Stimulated activated CD4-positive, alpha-beta T cell treated with anti-CD3 and anti-CD28 coated beads, Interleukin-2, amount 100 ng/mL, for 4 hours (primary cell): ENCODE measurements around the gene FMC1.
A peak's percentile ranks its signal among the peaks of the same experiment; 100 is the strongest.
"Not testable (repeated sequence)": the region's sequence is repeated elsewhere in the genome, so short reads cannot be mapped to it uniquely, and the experiment has no call there.

Source experiments
- DNase-seq: peaks from one replicate; pipeline ENCODE4 v3.0.0-alpha.2; 2020; ENCODE audit warnings: low read depth

Gene FMC1, protein sequence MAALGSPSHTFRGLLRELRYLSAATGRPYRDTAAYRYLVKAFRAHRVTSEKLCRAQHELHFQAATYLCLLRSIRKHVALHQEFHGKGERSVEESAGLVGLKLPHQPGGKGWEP

DNA sequence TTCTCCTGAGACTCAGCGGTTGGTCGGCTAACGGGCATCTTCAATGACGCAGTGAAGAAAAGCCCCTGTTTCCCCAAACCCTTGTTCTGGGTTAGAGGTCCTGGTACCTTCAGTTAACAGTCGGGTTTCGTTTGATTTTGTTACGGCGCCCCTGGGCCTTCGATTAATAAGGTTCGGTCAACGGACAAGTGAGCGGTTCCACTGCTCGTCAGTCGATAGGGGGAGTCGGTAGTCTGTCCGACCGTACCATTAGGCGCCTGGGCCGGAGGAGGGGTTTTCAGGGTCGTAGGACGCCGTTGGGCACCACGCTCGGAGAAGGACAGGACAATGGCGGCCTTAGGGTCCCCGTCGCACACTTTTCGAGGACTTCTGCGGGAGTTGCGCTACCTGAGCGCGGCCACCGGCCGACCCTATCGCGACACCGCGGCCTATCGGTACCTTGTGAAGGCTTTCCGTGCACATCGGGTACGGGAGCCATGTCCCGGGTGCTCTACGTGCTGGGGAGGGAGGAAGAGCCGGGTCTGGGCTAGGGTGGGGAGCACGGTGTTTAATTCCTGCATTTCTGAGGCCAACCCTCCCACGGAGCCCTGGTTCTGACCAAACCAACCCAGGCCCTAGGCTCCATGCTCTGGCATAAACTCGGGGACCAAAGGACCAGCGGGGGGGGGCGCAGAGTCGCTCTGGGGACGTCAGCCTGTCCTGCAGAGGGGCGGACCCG is at the start of gene FMC1:
Gene FMC1, plus strand, starts transcription at position 280 of the 718 bp plus-strand sequence. Its CDS starts 48 bp downstream, at position 328.
- DNase-seq: peak; percentile 74

DNA sequence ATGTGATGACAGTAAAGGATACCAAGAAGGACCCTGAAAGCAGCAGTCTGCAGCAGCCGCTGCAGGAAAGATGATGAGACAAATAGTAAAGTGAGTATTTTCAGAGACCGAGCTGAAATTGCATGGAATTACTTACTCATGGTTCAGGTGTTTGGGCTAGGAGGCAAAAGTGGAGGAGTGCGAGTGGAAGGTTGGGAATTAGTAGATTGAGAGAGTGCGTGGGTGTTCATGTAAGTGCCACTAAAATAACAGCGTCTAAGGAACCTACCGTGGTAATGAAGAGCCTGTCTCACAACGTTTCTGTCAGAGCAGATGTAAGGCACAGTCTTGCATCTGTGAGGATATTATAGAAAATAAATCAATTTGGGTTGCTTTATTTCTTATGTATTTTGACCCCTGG is 48.3 kb upstream of the FMC1 start:
- DNase-seq: no peak

DNA sequence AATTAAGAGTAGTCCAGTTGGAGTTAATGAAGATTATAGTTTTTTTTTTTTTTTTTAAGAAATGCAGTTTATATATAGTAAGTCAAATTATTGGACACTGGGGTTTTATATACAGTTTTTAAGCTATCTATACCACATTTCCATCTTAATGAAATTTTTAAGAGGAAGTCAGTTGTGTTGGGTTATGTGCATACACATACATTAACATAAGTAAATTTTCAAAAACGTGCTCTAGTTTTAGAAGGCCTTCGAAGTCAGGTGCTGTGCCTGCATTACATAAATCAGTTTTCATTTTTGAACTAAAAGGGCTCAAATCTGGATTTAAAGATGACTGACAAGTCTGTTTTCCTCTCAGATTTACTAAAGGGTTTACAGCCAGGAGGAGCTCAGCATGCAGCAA is 47.6 kb upstream of the FMC1 start:
- no peak for DNase-seq

DNA sequence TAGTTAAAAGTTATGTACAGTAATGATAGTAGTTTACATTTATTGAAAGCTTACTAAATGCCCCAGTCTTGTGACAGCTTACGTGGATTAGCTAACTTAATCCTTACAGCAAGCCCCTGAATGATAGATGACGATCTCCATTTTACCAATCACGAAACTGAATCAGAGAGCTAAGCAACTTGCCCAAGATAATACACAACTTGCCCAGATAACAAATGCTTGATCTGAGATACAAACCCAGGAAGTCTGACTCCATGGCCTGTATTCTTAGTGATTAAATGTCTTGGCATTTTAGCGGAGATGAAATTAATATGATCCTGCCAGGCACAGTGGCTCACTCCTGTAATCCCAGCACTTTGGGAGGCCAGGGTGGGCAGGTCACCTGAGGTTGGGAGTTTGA is 46.9 kb upstream of the FMC1 start:
- no peak for DNase-seq

DNA sequence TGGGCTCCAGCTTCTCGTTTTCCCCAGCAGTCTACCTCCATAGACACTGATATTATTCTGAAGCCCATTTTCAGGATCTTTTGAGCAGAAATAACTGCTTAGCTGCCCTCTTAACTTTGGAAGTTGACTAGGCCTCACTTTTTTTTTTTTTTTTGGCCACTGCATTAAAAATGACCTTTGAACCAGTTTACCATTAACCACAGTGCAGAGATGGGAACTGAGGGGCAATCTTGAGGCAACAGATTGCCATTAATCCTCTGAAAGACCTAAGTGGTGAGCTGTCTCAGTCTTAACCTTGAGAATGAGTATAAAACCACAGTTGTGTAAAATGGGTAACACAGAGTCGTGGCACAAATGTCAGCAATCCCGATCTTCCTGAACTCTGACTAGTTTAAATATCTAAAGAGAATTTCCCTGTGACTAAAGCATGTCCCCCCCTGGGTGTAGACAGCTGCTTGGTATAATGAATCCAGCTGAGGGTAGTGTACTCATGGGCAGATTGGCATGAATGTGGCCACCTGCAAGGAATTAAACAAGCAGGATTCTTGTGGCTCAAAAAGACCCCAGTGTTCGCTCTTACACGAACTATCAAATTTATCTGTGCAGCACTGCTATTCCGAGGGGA is 46.1 kb upstream of the FMC1 start:
- DNase-seq: no peak

DNA sequence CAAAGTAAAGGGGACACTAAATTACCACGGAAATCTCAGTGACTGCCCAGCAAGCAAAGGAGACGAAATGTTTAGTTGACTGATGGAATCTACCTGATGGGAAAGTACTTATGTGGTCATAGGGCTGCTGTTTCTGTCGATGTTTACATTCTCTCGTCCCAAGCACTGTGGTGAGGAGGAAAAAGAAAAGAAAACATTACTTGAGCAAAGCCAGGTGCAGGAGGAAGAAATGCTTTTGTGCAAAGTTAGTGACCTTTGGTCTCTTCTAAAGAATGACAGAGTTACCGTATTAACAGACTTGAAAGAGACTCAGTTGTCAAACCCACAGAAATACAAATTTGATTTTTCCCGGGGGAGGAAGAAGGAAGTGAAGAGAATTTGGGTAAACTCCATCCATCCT is 43.3 kb upstream of the FMC1 start:
- no peak for DNase-seq

DNA sequence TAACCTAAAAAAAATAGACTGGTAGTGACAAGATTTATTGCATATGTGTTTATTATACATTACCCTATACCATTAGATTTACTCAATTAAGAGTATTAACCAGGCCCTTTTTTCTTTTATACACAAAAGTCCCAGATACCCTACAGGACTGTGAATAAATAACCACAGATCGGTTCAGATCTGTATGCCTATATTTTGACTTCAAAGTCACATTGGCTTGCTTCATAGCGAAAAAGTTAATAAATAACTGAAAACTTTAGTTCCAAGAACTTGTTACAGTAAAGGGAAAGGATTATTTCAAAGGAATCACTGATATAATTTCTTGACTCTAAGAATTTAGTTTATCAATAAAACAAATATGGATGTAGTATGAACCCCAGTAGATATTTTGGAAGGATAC is 41.8 kb upstream of the FMC1 start:
- DNase-seq: no peak

DNA sequence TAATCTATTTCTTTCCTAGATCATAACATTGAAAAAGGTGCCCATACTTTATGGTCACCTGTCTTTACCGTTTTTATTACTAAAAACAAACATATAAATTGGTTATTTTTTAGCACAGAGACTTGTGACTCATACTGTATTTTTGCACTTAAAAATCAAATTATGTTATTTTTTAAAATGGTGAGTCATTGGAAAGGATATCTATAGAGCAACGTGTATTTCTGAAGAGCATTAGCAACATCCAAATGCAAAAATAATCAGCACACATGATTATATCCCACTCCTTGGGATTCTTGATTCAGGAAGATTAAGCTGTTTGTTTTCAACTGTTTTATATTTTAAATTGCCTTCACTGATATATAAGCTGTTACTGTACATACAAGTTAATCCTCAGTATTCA is 40.7 kb upstream of the FMC1 start:
- no peak for DNase-seq

DNA sequence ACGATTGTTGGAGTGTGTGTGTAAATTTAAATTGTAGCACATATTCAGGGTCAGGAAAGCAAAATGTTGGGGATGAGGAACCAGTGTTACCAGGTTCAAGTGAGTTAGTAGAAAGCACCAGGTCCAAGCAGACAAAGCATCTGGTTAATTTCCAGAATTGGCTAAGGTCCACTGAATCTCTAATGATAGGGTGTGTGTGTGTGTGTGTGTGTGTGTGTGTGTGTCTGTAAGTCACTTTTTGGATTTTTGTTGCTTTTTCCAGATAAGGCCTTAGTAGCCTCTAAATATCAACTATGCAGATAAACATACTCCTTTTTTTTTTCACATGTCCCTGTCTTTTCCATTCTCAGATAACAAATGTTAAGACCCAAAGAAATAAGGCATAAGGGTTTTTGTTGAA is 36.6 kb upstream of the FMC1 start:
- no peak for DNase-seq

DNA sequence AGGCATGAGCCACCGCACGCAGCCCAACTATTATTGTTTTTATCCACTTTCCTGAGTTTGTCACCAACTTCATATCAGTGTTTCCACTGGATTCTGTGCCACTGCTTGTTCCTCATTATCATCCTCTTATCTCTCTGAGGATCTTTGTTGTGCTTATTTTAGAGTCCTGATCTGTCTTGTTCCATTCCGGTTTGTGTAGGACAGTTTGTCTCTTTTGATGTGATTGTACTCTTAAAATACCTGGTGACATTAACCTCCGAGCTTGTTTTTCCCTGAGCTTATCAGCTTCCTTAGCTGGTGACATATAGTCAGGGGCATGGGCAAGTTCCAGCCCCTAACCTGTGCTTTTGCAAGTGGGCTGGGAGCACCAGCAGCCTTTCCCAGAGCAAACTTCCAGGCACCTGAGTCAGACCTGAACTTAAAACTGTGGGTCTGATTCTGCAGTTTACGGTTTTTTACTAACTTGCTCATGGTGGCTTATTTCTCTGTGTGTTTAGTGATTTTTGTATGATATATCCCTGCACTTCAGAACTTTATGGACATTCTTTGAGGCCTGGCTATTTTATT is 23.1 kb upstream of the FMC1 start:
- DNase-seq: no peak

DNA sequence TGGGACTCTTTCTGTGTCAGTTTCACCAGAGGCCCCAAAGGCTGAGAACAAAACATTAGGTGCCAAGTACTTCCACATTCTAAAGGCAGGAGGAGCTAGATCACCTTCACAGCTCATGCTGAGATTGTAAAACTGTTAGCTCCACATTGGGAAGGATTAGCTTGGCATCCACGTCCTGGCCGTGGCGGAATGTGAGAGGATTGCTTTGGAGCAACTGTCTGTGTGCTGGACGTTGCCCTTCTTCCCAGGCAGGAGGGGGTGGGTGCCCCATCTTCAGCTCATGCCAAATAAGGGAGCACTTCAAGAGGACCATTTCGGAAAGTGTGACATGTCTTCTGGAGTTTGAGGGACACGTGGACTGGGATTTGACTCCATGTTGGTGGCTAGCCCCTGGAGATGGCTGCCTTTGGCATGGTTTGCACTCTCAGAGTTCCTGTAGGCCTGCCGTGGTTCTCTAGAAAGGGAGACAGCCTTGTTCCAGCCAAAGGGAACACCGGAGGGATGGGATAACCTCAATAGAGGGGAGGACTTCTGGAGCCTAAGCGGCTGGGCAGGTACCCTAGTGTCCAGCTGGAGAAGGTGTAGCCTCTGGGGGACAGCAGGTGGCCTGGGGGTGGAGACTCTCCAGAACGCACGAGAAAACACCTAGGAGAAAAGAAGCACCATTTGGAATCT is 19.9 kb upstream of the FMC1 start:
- DNase-seq: no peak

DNA sequence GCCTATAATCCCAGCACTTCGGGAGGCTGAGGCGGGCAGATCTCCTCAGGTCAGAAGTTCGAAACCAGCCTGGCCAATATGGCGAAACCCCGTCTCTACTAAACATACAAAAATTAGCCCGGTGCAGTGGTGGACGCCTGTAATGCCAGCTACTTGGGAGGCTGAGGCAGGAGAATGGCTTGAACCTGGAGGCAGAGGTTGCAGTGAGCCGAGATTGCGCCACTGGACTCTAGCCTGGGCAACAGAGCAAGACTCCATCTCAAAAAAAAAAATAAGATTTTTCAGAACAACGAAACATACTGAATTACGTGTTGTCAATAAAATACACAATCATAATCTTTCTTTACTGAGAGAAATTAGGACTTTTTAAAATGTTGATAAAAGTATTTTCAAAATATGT is 16.4 kb upstream of the FMC1 start:
- not testable (repeated sequence) for DNase-seq

DNA sequence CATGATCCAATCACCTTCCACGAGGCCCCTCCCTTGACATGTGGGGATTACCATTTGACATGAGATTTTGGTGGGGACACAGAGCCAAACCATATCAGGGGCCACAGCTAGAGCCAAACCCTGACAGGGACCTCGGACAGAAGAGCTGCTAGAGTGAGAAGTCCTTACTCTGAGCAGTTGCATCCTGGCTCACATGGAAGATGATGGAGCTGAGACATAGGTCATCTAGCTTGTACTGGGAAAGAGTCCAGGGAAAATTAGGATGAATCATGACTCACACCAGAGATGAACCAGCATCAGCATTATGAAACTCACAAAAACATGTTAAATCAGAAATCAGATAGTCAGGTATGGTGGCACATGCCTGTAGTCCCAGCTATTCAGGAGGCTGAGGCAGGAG is 12.8 kb upstream of the FMC1 start:
- no peak for DNase-seq

DNA sequence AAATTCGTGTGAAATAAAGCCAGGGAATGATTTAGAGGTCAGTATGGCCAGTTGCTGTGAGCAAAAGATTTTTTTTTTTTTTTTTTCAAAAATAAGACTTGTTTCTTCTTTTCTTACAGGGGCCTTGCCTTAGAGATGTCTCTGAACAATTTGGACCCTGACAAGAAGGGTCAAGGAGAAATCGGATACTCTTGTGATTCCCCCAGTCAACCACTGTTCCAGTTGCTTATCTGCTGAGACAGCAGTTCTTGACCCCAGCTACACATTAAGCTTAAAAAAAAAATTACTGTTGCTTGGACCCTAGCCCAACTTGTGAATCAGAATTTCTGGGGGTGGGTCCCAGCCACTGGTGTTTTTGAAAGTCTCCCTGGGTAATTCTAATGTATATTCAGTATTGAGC is 12.0 kb upstream of the FMC1 start:
- no peak for DNase-seq

DNA sequence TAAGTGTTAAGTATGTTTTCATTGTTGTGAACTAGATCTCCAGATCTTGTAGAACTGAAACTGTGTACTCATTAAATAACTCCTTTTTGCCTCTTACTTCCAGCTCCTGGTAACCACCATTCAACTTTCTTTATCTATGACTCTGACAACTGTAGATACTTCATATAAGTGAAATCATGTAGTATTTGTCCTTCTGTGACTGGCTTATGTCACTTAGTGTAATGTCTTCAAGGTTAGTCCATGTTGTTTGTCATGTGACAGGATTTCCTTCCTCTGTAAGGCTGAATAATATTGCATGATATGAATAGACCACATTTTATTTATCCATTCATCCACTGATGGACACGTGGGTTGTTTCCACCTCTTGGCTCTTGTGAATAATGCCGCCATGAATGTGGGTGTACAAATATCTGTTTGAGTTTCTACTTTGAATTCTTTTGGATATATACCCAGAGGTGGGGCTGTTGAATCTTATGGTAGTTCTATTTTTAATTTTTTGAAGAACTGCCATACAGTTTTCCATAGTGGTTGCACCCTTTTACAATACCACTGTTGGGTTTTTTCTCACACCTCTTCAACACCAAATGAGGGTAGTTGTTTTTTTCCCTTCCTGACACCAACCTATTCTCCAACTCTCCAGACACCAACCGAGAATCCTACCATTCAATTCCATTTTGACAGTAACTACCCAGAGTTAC is 10.7 kb upstream of the FMC1 start:
- no peak for DNase-seq

DNA sequence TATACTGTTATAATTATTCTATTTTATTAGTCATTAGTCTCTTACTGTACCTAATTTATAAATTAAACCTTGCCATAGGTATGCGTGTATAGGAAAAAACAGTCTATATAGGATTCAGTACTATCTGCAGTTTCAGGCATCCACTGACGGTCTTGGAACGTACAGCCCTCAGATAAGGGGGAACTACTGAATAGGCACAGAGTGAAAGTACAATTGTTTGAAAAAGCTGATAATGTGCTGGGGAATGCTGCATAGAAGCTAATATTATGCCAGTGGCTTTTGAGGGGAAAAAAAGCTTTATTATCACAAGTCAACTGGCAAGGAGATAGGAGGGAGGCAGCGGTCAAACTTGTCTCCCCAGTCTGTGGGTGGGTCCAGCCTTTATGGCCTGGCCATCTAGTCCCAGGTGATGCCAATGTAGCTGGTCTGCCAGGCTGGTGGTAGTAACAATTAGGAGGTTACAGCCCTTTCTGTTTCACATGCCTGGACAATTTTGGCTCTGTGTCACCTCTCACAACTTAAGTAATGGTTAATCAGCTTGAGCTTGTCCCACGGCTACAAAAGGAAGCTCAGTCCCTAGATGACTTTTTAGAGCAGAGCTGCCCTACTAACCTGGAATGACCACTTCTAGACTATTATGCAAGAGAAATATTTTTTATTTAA is 8.3 kb upstream of the FMC1 start:
- DNase-seq: no peak

DNA sequence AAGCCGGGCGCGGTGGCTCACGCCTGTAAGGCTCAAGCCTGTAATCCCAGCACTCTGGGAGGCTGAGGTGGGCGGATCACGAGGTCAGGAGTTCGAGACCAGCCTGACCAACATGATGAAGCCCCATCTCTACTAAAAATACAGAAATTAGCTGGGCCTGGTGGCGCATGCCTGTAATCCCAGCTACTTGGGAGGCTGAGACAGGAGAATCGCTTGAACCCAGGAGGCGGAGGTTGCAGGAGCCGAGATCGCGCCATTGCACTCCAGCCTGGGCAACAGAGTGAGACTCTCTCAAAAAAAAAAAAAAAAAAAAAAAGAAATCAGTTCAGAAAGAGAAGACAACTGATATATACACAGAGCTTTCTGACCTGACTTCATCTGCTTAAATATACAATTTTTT is 7.7 kb upstream of the FMC1 start:
- DNase-seq: not testable (repeated sequence)

DNA sequence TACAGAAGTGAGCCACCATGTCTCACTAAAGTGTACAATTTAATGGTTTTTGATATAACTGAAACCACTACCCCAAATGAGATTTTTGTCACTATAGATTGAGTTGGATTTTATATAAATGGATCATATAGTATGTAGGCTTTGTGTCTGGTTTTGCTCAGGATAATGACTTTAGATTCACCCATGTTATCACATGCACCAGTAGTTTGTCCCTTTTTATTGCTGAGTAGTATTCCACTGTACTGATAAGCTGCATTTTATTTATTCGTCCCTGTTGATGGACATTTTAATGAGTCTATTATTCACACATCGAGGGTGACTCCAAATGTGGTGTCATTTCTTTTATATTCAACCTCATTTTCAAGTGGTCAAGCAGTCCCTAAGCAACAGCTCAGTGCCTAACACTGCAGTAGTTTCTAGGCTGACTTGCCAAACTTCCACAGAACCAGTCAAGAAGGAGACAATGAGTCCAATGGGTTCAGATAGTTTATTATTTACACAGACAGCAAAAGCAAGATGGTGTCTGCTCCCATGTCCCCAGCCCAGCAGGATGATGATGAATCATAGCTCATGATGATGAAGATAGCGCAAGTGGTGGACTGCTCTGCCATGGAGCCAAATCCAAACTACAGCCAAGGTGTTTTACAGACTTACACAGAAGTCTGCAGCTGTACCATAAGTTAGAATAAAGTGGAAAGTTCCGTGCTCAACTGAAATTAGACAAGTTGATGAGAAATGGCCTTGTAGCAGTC is 6.6 kb upstream of the FMC1 start:
- no peak for DNase-seq

DNA sequence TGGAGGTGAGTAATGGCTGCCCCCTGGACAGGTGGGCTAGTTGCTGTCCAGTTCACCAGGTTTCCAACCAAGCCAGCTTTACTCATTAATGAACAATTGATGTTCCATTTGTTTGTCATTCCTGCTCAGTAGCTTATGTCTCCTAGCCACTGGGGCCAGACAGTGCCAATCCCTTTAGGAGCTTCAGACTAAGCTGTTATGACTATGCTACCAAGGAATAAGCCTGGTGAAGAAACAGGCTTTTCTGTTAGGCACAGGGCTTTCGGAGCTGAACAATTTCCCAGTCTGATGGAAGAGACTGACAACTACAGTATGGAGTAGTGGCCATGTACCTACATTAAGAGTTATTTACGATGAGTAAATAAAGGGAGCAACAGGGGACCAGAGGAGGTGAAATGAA is 2.1 kb upstream of the FMC1 start:
- DNase-seq: no peak

DNA sequence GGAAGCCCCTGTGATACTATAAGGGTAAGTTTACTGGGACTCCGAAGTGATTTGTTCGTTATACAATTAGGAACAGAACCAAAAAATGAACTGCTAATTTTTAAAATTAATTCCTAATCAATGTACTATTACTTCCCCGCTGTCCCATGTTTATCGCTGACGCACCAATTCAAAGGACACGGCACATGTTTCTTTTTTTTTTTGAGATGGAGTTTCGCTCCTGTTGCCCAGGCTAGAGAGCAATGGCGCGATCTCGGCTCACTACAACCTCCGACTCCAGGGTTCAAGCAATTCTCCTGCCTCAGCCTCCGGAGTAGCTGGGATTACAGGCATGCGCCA is 1.5 kb upstream of the FMC1 start:
- no peak for DNase-seq
